NB4 (cell line): ENCODE measurements around the gene FMNL2.

Source experiments
- CTCF ChIP-seq: IDR thresholded peaks from one replicate; pipeline ENCODE4 v1.5.1; 2012; ENCODE audit warnings: low read depth, low read length
- MAX ChIP-seq: IDR thresholded peaks from 2 replicates; pipeline ENCODE4 v1.6.1; 2011; ENCODE audit warnings: low read depth, low read length
- POLR2A ChIP-seq: IDR thresholded peaks from 2 replicates; pipeline ENCODE4 v1.6.1; 2011; ENCODE audit warnings: mild to moderate bottlenecking; ENCODE audit not compliant: insufficient read length; ENCODE audit errors: extremely low read depth

- TF ChIP-seq CTCF (no peak), POLR2A (no peak), MAX (no peak)
These were observed 36.2 kb upstream of the FMNL2 start for GRCh38 chr2:152298754-152299153.
